WTC11 (cell line): ENCODE measurements around the gene CWC15. TPM values are rescaled to one million over a fixed set of nuclear protein-coding genes. Genes with fewer than 3 reads are reported as not detected.

Source experiments
- ATAC-seq: fragments of 200-7000 bp; cut with Tn5 transposase; 2 replicates; pipeline ENCODE4 v1.10.0; 2021; ENCODE audit warnings: mild to moderate bottlenecking, moderate library complexity
- CTCF ChIA-PET: fragments of 300-600 bp; sonication (Branson Sonifier 250); formaldehyde crosslinking; loops from one replicate; lab custom pipeline; 2021; ENCODE audit warnings: antibody characterized with exemption; lab: Charles Lee
- POLR2A ChIA-PET: fragments of 350-600 bp; sonication (Branson Sonifier 250); formaldehyde crosslinking; loops from one replicate; lab custom pipeline; 2021; ENCODE audit warnings: antibody characterized with exemption; lab: Charles Lee
- DNase-seq: peaks from one replicate; pipeline ENCODE4 v3.0.0; 2021; ENCODE audit warnings: low spot score
- H3K27ac Mint-ChIP-seq: 2 replicates; pipeline ENCODE4 v1.8.0; 2021; ENCODE audit warnings: mixed read lengths
- H3K27me3 Mint-ChIP-seq: 2 replicates; pipeline ENCODE4 v1.8.0; 2021; ENCODE audit warnings: low read depth, mild to moderate bottlenecking, moderate library complexity, mixed read lengths
- H3K36me3 Mint-ChIP-seq: 2 replicates; pipeline ENCODE4 v1.8.0; 2021; ENCODE audit warnings: mixed read lengths
- H3K4me1 Mint-ChIP-seq: 2 replicates; pipeline ENCODE4 v1.8.0; 2022; ENCODE audit warnings: mixed read lengths
- H3K4me3 Mint-ChIP-seq: 2 replicates; pipeline ENCODE4 v1.8.0; 2021; ENCODE audit warnings: mild to moderate bottlenecking, moderate library complexity, mixed read lengths
- H3K9me3 Mint-ChIP-seq: 2 replicates; pipeline ENCODE4 v1.8.0; 2021; ENCODE audit warnings: mixed read lengths
- CREB1 ChIP-seq: sonication (generic); formaldehyde crosslinking; IDR thresholded peaks from 2 replicates; pipeline ENCODE4 v1.8.0; 2023; ENCODE audit warnings: mild to moderate bottlenecking, missing genetic modification reagents
- ELF4 ChIP-seq: sonication (generic); formaldehyde crosslinking; IDR thresholded peaks from 2 replicates; pipeline ENCODE4 v1.8.1; 2022; ENCODE audit warnings: low read depth, mild to moderate bottlenecking, moderate library complexity, missing genetic modification reagents
- ETV6 ChIP-seq: sonication (generic); formaldehyde crosslinking; IDR thresholded peaks from 2 replicates; pipeline ENCODE4 v1.8.1; 2022; ENCODE audit warnings: mild to moderate bottlenecking, missing genetic modification reagents
- GABPB1 ChIP-seq: sonication (generic); formaldehyde crosslinking; IDR thresholded peaks from 2 replicates; pipeline ENCODE4 v1.8.1; 2023; ENCODE audit warnings: mild to moderate bottlenecking, missing genetic modification reagents
- HMGXB4 ChIP-seq: sonication (generic); formaldehyde crosslinking; IDR thresholded peaks from 2 replicates; pipeline ENCODE4 v1.8.1; 2023; ENCODE audit warnings: mild to moderate bottlenecking, moderate library complexity, missing genetic modification reagents
- JAZF1 ChIP-seq: fragments of 250-450 bp; sonication (Bioruptor Pico); IDR thresholded peaks from 2 replicates; pipeline ENCODE4 v1.9.0; 2021; ENCODE audit warnings: moderate library complexity, mild to moderate bottlenecking, inconsistent platforms
- JUN ChIP-seq: sonication (generic); formaldehyde crosslinking; IDR thresholded peaks from 2 replicates; pipeline ENCODE4 v1.8.0; 2023; ENCODE audit warnings: mild to moderate bottlenecking, missing genetic modification reagents
- MAX ChIP-seq: sonication (generic); formaldehyde crosslinking; IDR thresholded peaks from 2 replicates; pipeline ENCODE4 v1.8.0; 2022; ENCODE audit warnings: mild to moderate bottlenecking, missing genetic modification reagents
- MXD4 ChIP-seq: fragments of 250-450 bp; sonication (Bioruptor Pico); IDR thresholded peaks from 2 replicates; pipeline ENCODE4 v1.8.0; 2021; ENCODE audit warnings: mild to moderate bottlenecking, moderate library complexity, borderline replicate concordance
- NFATC4 ChIP-seq: fragments of 250-450 bp; sonication (Bioruptor Pico); IDR thresholded peaks from 2 replicates; pipeline ENCODE4 v1.9.0; 2021; ENCODE audit warnings: mild to moderate bottlenecking
- OVOL2 ChIP-seq: fragments of 250-450 bp; sonication (Bioruptor Pico); IDR thresholded peaks from 2 replicates; pipeline ENCODE4 v1.9.0; 2021; ENCODE audit warnings: mild to moderate bottlenecking, borderline replicate concordance
- PREB ChIP-seq: sonication (generic); formaldehyde crosslinking; IDR thresholded peaks from 2 replicates; pipeline ENCODE4 v1.8.1; 2022; ENCODE audit warnings: mild to moderate bottlenecking, missing genetic modification reagents, moderate library complexity, borderline replicate concordance
- RORB ChIP-seq: fragments of 250-450 bp; sonication (Bioruptor Pico); IDR thresholded peaks from 2 replicates; pipeline ENCODE4 v1.9.0; 2021; ENCODE audit warnings: mild to moderate bottlenecking
- SMAD3 ChIP-seq: sonication (generic); formaldehyde crosslinking; IDR thresholded peaks from 2 replicates; pipeline ENCODE4 v1.8.0; 2022; ENCODE audit warnings: missing genetic modification reagents, mild to moderate bottlenecking, borderline replicate concordance
- SMAD4 ChIP-seq: sonication (generic); formaldehyde crosslinking; IDR thresholded peaks from 2 replicates; pipeline ENCODE4 v1.8.0; 2022; ENCODE audit warnings: mild to moderate bottlenecking, missing genetic modification reagents
- TP53 ChIP-seq: sonication (generic); formaldehyde crosslinking; IDR thresholded peaks from 2 replicates; pipeline ENCODE4 v1.8.1; 2023; ENCODE audit warnings: mild to moderate bottlenecking, missing genetic modification reagents
- ZBTB43 ChIP-seq: sonication (generic); formaldehyde crosslinking; IDR thresholded peaks from 2 replicates; pipeline ENCODE4 v1.8.1; 2023; ENCODE audit warnings: mild to moderate bottlenecking, missing genetic modification reagents
- ZMAT4 ChIP-seq: fragments of 250-450 bp; sonication (Bioruptor Pico); IDR thresholded peaks from 2 replicates; pipeline ENCODE4 v1.9.0; 2021; ENCODE audit warnings: mild to moderate bottlenecking
- ZNF396 ChIP-seq: fragments of 250-450 bp; sonication (Bioruptor Pico); IDR thresholded peaks from 2 replicates; pipeline ENCODE4 v1.8.0; 2021; ENCODE audit warnings: mild to moderate bottlenecking, moderate library complexity, borderline replicate concordance
- ZNF416 ChIP-seq: fragments of 250-450 bp; sonication (Bioruptor Pico); IDR thresholded peaks from 2 replicates; pipeline ENCODE4 v1.9.0; 2021; ENCODE audit warnings: mild to moderate bottlenecking, inconsistent platforms
- ZNF423 ChIP-seq: fragments of 250-450 bp; sonication (Bioruptor Pico); IDR thresholded peaks from 2 replicates; pipeline ENCODE4 v2.1.2; 2022; ENCODE audit warnings: mild to moderate bottlenecking, moderate library complexity
- ZNF512 ChIP-seq: sonication (generic); formaldehyde crosslinking; IDR thresholded peaks from 2 replicates; pipeline ENCODE4 v1.8.1; 2022; ENCODE audit warnings: missing genetic modification reagents, borderline replicate concordance
- total RNA-seq: library from RNA; stranded (reverse); gene quantifications from 3 replicates; pipeline ENCODE4 v1.2.3, GENCODE V29; 2021

The CWC15 gene
- total RNA-seq, 1 experiment from 2014 or later = 49.4 TPM

- DNase-seq (no peak), ATAC-seq (no peak)
- peaks cover 4% of the 10 kb centered on the region for H3K9me3 Mint-ChIP-seq
- POLR2A ChIA-PET = no interaction called here
- no peaks in the 10 kb centered on the region; the same call in 1 of the 2 replicates for H3K27me3 Mint-ChIP-seq
- H3K36me3 Mint-ChIP-seq = no peaks in the 10 kb centered on the region
- CTCF ChIA-PET = interaction anchor here (0.7 to 1.4 kb wide), 3 partner anchors 38 to 317 kb away, joined by 3 to 5 read pairs (median 3); no protein-coding TSS in a partner anchor
- H3K4me3 Mint-ChIP-seq = no peak overlapping the region
- TF ChIP-seq RORB (no peak), JUN (no peak), JAZF1 (CRISPR knock-in tag) (no peak), ZBTB43 (no peak), SMAD4 (CRISPR knock-in tag) (no peak), ZNF423 (CRISPR knock-in tag) (no peak), PREB (no peak), ELF4 (CRISPR knock-in tag) (no peak), SMAD3 (CRISPR knock-in tag) (no peak), ZNF416 (CRISPR knock-in tag) (no peak), ZNF396 (CRISPR knock-in tag) (no peak), NFATC4 (CRISPR knock-in tag) (no peak), MXD4 (CRISPR knock-in tag) (no peak)
- H3K4me1 Mint-ChIP-seq = peaks cover 30% of the 10 kb centered on the region
- no peak overlapping the region for H3K27ac Mint-ChIP-seq
Observed at GRCh38 chr11:94934846-94935245, 38.5 kb downstream of the CWC15 start.

GRCh38 chr11:94934362-94934761 is 39.0 kb downstream of the CWC15 start:
- ATAC-seq (peak; percentile 87), DNase-seq (no peak)
- Mint-ChIP-seq H3K27me3 (no peaks in the 10 kb centered on the region), H3K36me3 (no peaks in the 10 kb centered on the region), H3K4me1 (peaks cover 30% of the 10 kb centered on the region), H3K27ac (no peak overlapping the region), H3K9me3 (peaks cover 4% of the 10 kb centered on the region), H3K4me3 (no peak overlapping the region)
- TF ChIP-seq MAX (CRISPR knock-in tag) (0 out of 2 replicates have a peak, but pooled peaks have one; percentile 19), SMAD3 (CRISPR knock-in tag) (no peak)
- ChIA-PET POLR2A (no interaction called here), CTCF (interaction anchor here (1.2 to 1.4 kb wide), 2 partner anchors 37 to 311 kb away, joined by 3 to 5 read pairs; no protein-coding TSS in a partner anchor)

- no peak overlapping the region for H3K4me3 Mint-ChIP-seq
- peaks cover 30% of the 10 kb centered on the region for H3K4me1 Mint-ChIP-seq
- ChIA-PET POLR2A (no interaction called here), CTCF (interaction anchor here (0.7 to 1.2 kb wide), 2 partner anchors 36 to 201 kb away, joined by 3 to 7 read pairs; no protein-coding TSS in a partner anchor)
- TF ChIP-seq TP53 (no peak), ZMAT4 (CRISPR knock-in tag) (no peak), ZNF423 (CRISPR knock-in tag) (peak; percentile 58; the same call in 1 of the 2 replicates)
- peaks cover 4% of the 10 kb centered on the region for H3K9me3 Mint-ChIP-seq
- no peaks in the 10 kb centered on the region for H3K36me3 Mint-ChIP-seq
- DNase-seq = no peak
- ATAC-seq = no peak; the same call in 1 of the 2 replicates
- no peaks in the 10 kb centered on the region for H3K27me3 Mint-ChIP-seq
- H3K27ac Mint-ChIP-seq = no peak overlapping the region
Observed at GRCh38 chr11:94933223-94934130, 39.9 kb downstream of the CWC15 start.

GRCh38 chr11:94932503-94932902 is 40.9 kb downstream of the CWC15 start:
- ChIA-PET POLR2A (no interaction called here), CTCF (no interaction called here)
- no peaks in the 10 kb centered on the region for H3K27me3 Mint-ChIP-seq
- DNase-seq (no peak), ATAC-seq (no peak)
- H3K4me1 Mint-ChIP-seq = peaks cover 30% of the 10 kb centered on the region
- no peak overlapping the region for H3K27ac Mint-ChIP-seq
- H3K4me3 Mint-ChIP-seq = no peak overlapping the region
- peaks cover 4% of the 10 kb centered on the region for H3K9me3 Mint-ChIP-seq
- no peaks in the 10 kb centered on the region for H3K36me3 Mint-ChIP-seq
- TF ChIP-seq CREB1 (CRISPR knock-in tag) = no peak
- no peak for TF ChIP-seq ETV6
- no peak for TF ChIP-seq ZNF512 (CRISPR knock-in tag)
- TF ChIP-seq HMGXB4 = no peak
- no peak for TF ChIP-seq GABPB1 (CRISPR knock-in tag)
- TF ChIP-seq OVOL2 (CRISPR knock-in tag) = no peak
